WTC11 (cell line): Measurements from ENCODE around the gene NOSTRIN. TPM values are rescaled to one million over a fixed set of nuclear protein-coding genes. Genes with fewer than 3 reads are reported as not detected.

Source experiments
- ATAC-seq: fragments of 200-7000 bp; cut with Tn5 transposase; 2 replicates; pipeline ENCODE4 v1.10.0; 2021; ENCODE audit warnings: mild to moderate bottlenecking, moderate library complexity
- CTCF ChIA-PET: fragments of 300-600 bp; sonication (Branson Sonifier 250); formaldehyde crosslinking; loops from one replicate; lab custom pipeline; 2021; ENCODE audit warnings: antibody characterized with exemption; lab: Charles Lee
- POLR2A ChIA-PET: fragments of 350-600 bp; sonication (Branson Sonifier 250); formaldehyde crosslinking; loops from one replicate; lab custom pipeline; 2021; ENCODE audit warnings: antibody characterized with exemption; lab: Charles Lee
- DNase-seq: peaks from one replicate; pipeline ENCODE4 v3.0.0; 2021; ENCODE audit warnings: low spot score
- H3K27ac Mint-ChIP-seq: 2 replicates; pipeline ENCODE4 v1.8.0; 2021; ENCODE audit warnings: mixed read lengths
- H3K27me3 Mint-ChIP-seq: 2 replicates; pipeline ENCODE4 v1.8.0; 2021; ENCODE audit warnings: low read depth, mild to moderate bottlenecking, moderate library complexity, mixed read lengths
- H3K36me3 Mint-ChIP-seq: 2 replicates; pipeline ENCODE4 v1.8.0; 2021; ENCODE audit warnings: mixed read lengths
- H3K4me1 Mint-ChIP-seq: 2 replicates; pipeline ENCODE4 v1.8.0; 2022; ENCODE audit warnings: mixed read lengths
- H3K4me3 Mint-ChIP-seq: 2 replicates; pipeline ENCODE4 v1.8.0; 2021; ENCODE audit warnings: mild to moderate bottlenecking, moderate library complexity, mixed read lengths
- H3K9me3 Mint-ChIP-seq: 2 replicates; pipeline ENCODE4 v1.8.0; 2021; ENCODE audit warnings: mixed read lengths
- ARID4B ChIP-seq: sonication (generic); formaldehyde crosslinking; IDR thresholded peaks from 2 replicates; pipeline ENCODE4 v1.8.0; 2023; ENCODE audit warnings: missing genetic modification reagents, mild to moderate bottlenecking, borderline replicate concordance
- CBFB ChIP-seq: sonication (generic); formaldehyde crosslinking; IDR thresholded peaks from 2 replicates; pipeline ENCODE4 v1.8.1; 2022; ENCODE audit warnings: mild to moderate bottlenecking, low read depth, missing genetic modification reagents
- ESRRA ChIP-seq: sonication (generic); formaldehyde crosslinking; IDR thresholded peaks from 2 replicates; pipeline ENCODE4 v1.8.1; 2022; ENCODE audit warnings: mild to moderate bottlenecking, missing genetic modification reagents, borderline replicate concordance
- FOXP1 ChIP-seq: sonication (generic); formaldehyde crosslinking; IDR thresholded peaks from 2 replicates; pipeline ENCODE4 v1.8.0; 2022; ENCODE audit warnings: missing genetic modification reagents, mild to moderate bottlenecking, moderate library complexity, borderline replicate concordance
- FOXP4 ChIP-seq: sonication (generic); formaldehyde crosslinking; IDR thresholded peaks from 2 replicates; pipeline ENCODE4 v1.8.0; 2022; ENCODE audit warnings: mild to moderate bottlenecking, missing genetic modification reagents
- GRHL2 ChIP-seq: fragments of 250-450 bp; sonication (Bioruptor Pico); IDR thresholded peaks from 2 replicates; pipeline ENCODE4 v1.8.0; 2022; ENCODE audit warnings: mild to moderate bottlenecking, moderate library complexity; ENCODE audit not compliant: insufficient replicate concordance, severe bottlenecking
- HMGA2 ChIP-seq: fragments of 250-450 bp; sonication (Bioruptor Pico); IDR thresholded peaks from 2 replicates; pipeline ENCODE4 v1.4.0; 2021; ENCODE audit warnings: mild to moderate bottlenecking, moderate library complexity
- HMGXB4 ChIP-seq: sonication (generic); formaldehyde crosslinking; IDR thresholded peaks from 2 replicates; pipeline ENCODE4 v1.8.1; 2023; ENCODE audit warnings: mild to moderate bottlenecking, moderate library complexity, missing genetic modification reagents
- JUN ChIP-seq: sonication (generic); formaldehyde crosslinking; IDR thresholded peaks from 2 replicates; pipeline ENCODE4 v1.8.0; 2023; ENCODE audit warnings: mild to moderate bottlenecking, missing genetic modification reagents
- MAX ChIP-seq: sonication (generic); formaldehyde crosslinking; IDR thresholded peaks from 2 replicates; pipeline ENCODE4 v1.8.0; 2022; ENCODE audit warnings: mild to moderate bottlenecking, missing genetic modification reagents
- MYBL2 ChIP-seq: sonication (generic); formaldehyde crosslinking; IDR thresholded peaks from 2 replicates; pipeline ENCODE4 v1.8.1; 2023; ENCODE audit warnings: mild to moderate bottlenecking, moderate library complexity, missing genetic modification reagents
- NFYB ChIP-seq: sonication (generic); formaldehyde crosslinking; conservative IDR thresholded peaks from 2 replicates; pipeline ENCODE4 v1.8.0; 2022; ENCODE audit warnings: low read depth, missing genetic modification reagents
- RORB ChIP-seq: fragments of 250-450 bp; sonication (Bioruptor Pico); IDR thresholded peaks from 2 replicates; pipeline ENCODE4 v1.9.0; 2021; ENCODE audit warnings: mild to moderate bottlenecking
- SOX15 ChIP-seq: fragments of 250-450 bp; sonication (Bioruptor Pico); IDR thresholded peaks from 2 replicates; pipeline ENCODE4 v1.9.0; 2021; ENCODE audit warnings: mild to moderate bottlenecking
- STAT6 ChIP-seq: sonication (generic); formaldehyde crosslinking; conservative IDR thresholded peaks from 2 replicates; pipeline ENCODE4 v1.8.1; 2023; ENCODE audit warnings: mild to moderate bottlenecking, low read depth, missing genetic modification reagents, moderate library complexity
- TEAD1 ChIP-seq: sonication (generic); formaldehyde crosslinking; IDR thresholded peaks from 2 replicates; pipeline ENCODE4 v1.8.0; 2022; ENCODE audit warnings: mild to moderate bottlenecking, missing genetic modification reagents
- TEAD4 ChIP-seq: sonication (generic); formaldehyde crosslinking; IDR thresholded peaks from 2 replicates; pipeline ENCODE4 v1.8.0; 2022; ENCODE audit warnings: mild to moderate bottlenecking, missing genetic modification reagents
- USF2 ChIP-seq: sonication (generic); formaldehyde crosslinking; IDR thresholded peaks from 2 replicates; pipeline ENCODE4 v1.8.1; 2023; ENCODE audit warnings: mild to moderate bottlenecking, missing genetic modification reagents, moderate library complexity
- ZNF423 ChIP-seq: fragments of 250-450 bp; sonication (Bioruptor Pico); IDR thresholded peaks from 2 replicates; pipeline ENCODE4 v2.1.2; 2022; ENCODE audit warnings: mild to moderate bottlenecking, moderate library complexity
- total RNA-seq: library from RNA; stranded (reverse); gene quantifications from 3 replicates; pipeline ENCODE4 v1.2.3, GENCODE V29; 2021

Gene NOSTRIN
- total RNA-seq, 1 experiment from 2014 or later, result 0.22 TPM

GRCh38 chr2:168889635-168890005 is 87.2 kb downstream of the NOSTRIN start:
- Mint-ChIP-seq H3K36me3 (peaks cover 20% of the 10 kb centered on the region), H3K4me3 (peak overlapping the region; percentile 96), H3K27ac (no peak overlapping the region), H3K4me1 (peaks cover 11% of the 10 kb centered on the region), H3K27me3 (peaks cover 25% of the 10 kb centered on the region), H3K9me3 (no peaks in the 10 kb centered on the region)
- ChIA-PET CTCF (interaction anchor here (0.6 kb wide), 1 partner anchor 885 kb away, joined by 7 read pairs; no protein-coding TSS in a partner anchor), POLR2A (no interaction called here)
- ATAC-seq (no peak), DNase-seq (no peak)
- no peak for TF ChIP-seq RORB (CRISPR knock-in tag)
- no peak for TF ChIP-seq GRHL2 (CRISPR knock-in tag)
- TF ChIP-seq ARID4B (CRISPR knock-in tag), result no peak
- no peak for TF ChIP-seq CBFB (CRISPR knock-in tag)
- no peak for TF ChIP-seq HMGXB4
- no peak for TF ChIP-seq ESRRA
- TF ChIP-seq MAX (CRISPR knock-in tag), result no peak
- no peak for TF ChIP-seq FOXP4
- no peak for TF ChIP-seq HMGA2
- no peak for TF ChIP-seq TEAD1 (CRISPR knock-in tag)
- no peak for TF ChIP-seq NFYB
- no peak for TF ChIP-seq JUN
- no peak for TF ChIP-seq USF2 (CRISPR knock-in tag)
- no peak for TF ChIP-seq ZNF423 (CRISPR knock-in tag)
- TF ChIP-seq MYBL2 (CRISPR knock-in tag), result no peak
- no peak for TF ChIP-seq SOX15
- TF ChIP-seq TEAD4, result no peak
- no peak for TF ChIP-seq FOXP1 (CRISPR knock-in tag)
- no peak for TF ChIP-seq STAT6
